ENCODE results near the gene BEGAIN. TPM values are rescaled to one million over a fixed set of nuclear protein-coding genes. Genes with fewer than 3 reads are reported as not detected.
A peak's percentile ranks its signal among the peaks of the same experiment; 100 is the strongest.

BEGAIN gene
- total and polyA plus RNA-seq, 2 of the 8 experiments (the other 6 are each of a cell fraction or from before 2014, with no cell fraction given), result 2.9 to 3.0 TPM

GRCh38 chr14:100537446-100538350 is 49.5 kb downstream of the BEGAIN start:
- H2BK120ac ChIP-seq (replicated peaks; ENCODE audit: low read depth, low read length), result no peak overlapping the region
- H3K23me2 ChIP-seq (ENCODE audit: low read depth, low read length), result no peaks in the 10 kb centered on the region
- H3K27ac ChIP-seq (ENCODE audit: low read depth, low read length), result no peak overlapping the region
- H3K56ac ChIP-seq (replicated peaks; ENCODE audit: insufficient read length, low read depth, low read length), result no peak overlapping the region
- no peaks in the 10 kb centered on the region for H3K79me1 ChIP-seq (ENCODE audit: low read depth, low read length)
- no peak overlapping the region for H3K4ac ChIP-seq (replicated peaks; ENCODE audit: insufficient read length, low read depth, low read length)
- TF ChIP-seq RAD21 (IDR thresholded peaks at IDR 0.05 in 1 of 2, conservative IDR thresholded peaks at IDR 0.05 in 1 of 2; ENCODE audit: low read depth in 2 of 2, low read length in 2 of 2) (no peak), SP2 (IDR thresholded peaks at IDR 0.05; ENCODE audit: low read length) (no peak), HDAC2 (IDR thresholded peaks at IDR 0.05; ENCODE audit: borderline replicate concordance in 1 of 2, low read depth in 2 of 2, low read length in 2 of 2) (no peak), SRF (IDR thresholded peaks at IDR 0.05; ENCODE audit: low read depth, low read length) (no peak), FOSL1 (IDR thresholded peaks at IDR 0.05; ENCODE audit: insufficient read depth, low read depth, low read length) (no peak), MAX (IDR thresholded peaks at IDR 0.05) (peak; percentile 33; the same call in 1 of the 2 replicates), SP1 (IDR thresholded peaks at IDR 0.05; ENCODE audit: low read depth, low read length) (no peak), POLR2A (IDR thresholded peaks at IDR 0.05; ENCODE audit: control extremely low read depth in 1 of 2, low read depth in 2 of 2, low read length in 2 of 2) (no peak)
- H2BK15ac ChIP-seq (ENCODE audit: low read length), result no peak overlapping the region
- H4K20me1 ChIP-seq (replicated peaks in 1 of 2; ENCODE audit: control insufficient read depth in 1 of 2, insufficient read depth in 2 of 2, low read length in 2 of 2), result no peaks in the 10 kb centered on the region
- peak overlapping the region; percentile 86; the same call in 1 of the 2 replicates for H4K8ac ChIP-seq (ENCODE audit: extremely low read depth, insufficient read depth, low read length)
- no peak overlapping the region for H2AFZ ChIP-seq (ENCODE audit: low read length)
- no peak overlapping the region for H3K4me3 ChIP-seq (ENCODE audit: extremely low read depth in 1 of 4, insufficient read depth in 2 of 4, low read depth in 3 of 4, low read length in 4 of 4)
- ChIA-PET POLR2A (ENCODE audit: partially characterized antibody) (interaction anchor here (1.2 kb wide), 1 partner anchor 31 kb away, joined by 4 read pairs; no protein-coding TSS in a partner anchor), CTCF (ENCODE audit: partially characterized antibody) (interaction anchor here (0.7 to 6.3 kb wide), 10 partner anchors 13 to 158 kb away, joined by 3 to 57 read pairs (median 4); no protein-coding TSS in a partner anchor)
- no peaks in the 10 kb centered on the region for H3K79me2 ChIP-seq (ENCODE audit: control insufficient read depth in 1 of 2, insufficient read depth in 2 of 2, low read length in 2 of 2)
- H3K9ac ChIP-seq (replicated peaks in 1 of 4; ENCODE audit: extremely low read depth in 1 of 4, low read depth in 3 of 4, low read length in 3 of 4), result no peak overlapping the region
- H3K4me2 ChIP-seq (ENCODE audit: insufficient read depth in 1 of 2, low read depth in 2 of 2, low read length in 2 of 2), result no peak overlapping the region
- 88% methylated on average over 36 of the region's 53 CpGs; no CpG with 5 or more reads in 1 of the 2 experiments for WGBS, 2 experiments (ENCODE audit: extremely low coverage in 1 of 2, insufficient coverage in 1 of 2, insufficient read length in 1 of 2, insufficient replicate concordance in 2 of 2, low coverage in 1 of 2, low lambda C conversion rate in 2 of 2, missing lambda C conversion rate in 1 of 2)
- H3K4me1 ChIP-seq (replicated peaks in 1 of 4; ENCODE audit: control insufficient read depth in 3 of 4, insufficient read depth in 4 of 4, low read length in 3 of 4), result peaks cover 0 to 10% (median 0%) of the 10 kb centered on the region in 4 experiments; a peak in 1 of 7 replicates
- no peak overlapping the region for H4K5ac ChIP-seq (ENCODE audit: insufficient read length, low read depth, low read length)
- H2BK5ac ChIP-seq (ENCODE audit: low read depth, low read length), result no peak overlapping the region
- DNase-seq (ENCODE audit: low read depth in 1 of 2, low spot score in 2 of 2) (peak in 1 of 2 experiments; percentile 52), FAIRE-seq (no peak)
- no peak overlapping the region for H2BK12ac ChIP-seq (ENCODE audit: low read depth, low read length)
- no peak overlapping the region for H3K23ac ChIP-seq (ENCODE audit: insufficient read length)
- H2AK5ac ChIP-seq (ENCODE audit: low read depth, low read length), result no peak overlapping the region
- no peak overlapping the region for H4K91ac ChIP-seq (replicated peaks; ENCODE audit: insufficient read length, low read length)
- H3K18ac ChIP-seq (ENCODE audit: extremely low read depth, low read length), result no peak overlapping the region; the same call in 1 of the 2 replicates
- no peaks in the 10 kb centered on the region for H3K9me3 ChIP-seq (ENCODE audit: insufficient read depth in 2 of 2, low read depth in 1 of 2, low read length in 1 of 2)
- no peak overlapping the region for H2BK20ac ChIP-seq (ENCODE audit: low read length)
- no peaks in the 10 kb centered on the region for H3K36me3 ChIP-seq (ENCODE audit: control insufficient read depth in 2 of 4, insufficient read depth in 4 of 4, low read length in 3 of 4)
- no peak overlapping the region for H3K14ac ChIP-seq (ENCODE audit: insufficient read length)
- no peaks in the 10 kb centered on the region for H3K27me3 ChIP-seq (replicated peaks in 1 of 4; ENCODE audit: control insufficient read depth in 3 of 4, extremely low read depth in 1 of 4, insufficient read depth in 3 of 4, low read length in 3 of 4)

Data from H1 (cell line).